ENCODE results near the gene PRTG.
"Not testable (repeated sequence)": the region's sequence is repeated elsewhere in the genome, so short reads cannot be mapped to it uniquely, and the experiment has no call there.

Gene PRTG

DNA sequence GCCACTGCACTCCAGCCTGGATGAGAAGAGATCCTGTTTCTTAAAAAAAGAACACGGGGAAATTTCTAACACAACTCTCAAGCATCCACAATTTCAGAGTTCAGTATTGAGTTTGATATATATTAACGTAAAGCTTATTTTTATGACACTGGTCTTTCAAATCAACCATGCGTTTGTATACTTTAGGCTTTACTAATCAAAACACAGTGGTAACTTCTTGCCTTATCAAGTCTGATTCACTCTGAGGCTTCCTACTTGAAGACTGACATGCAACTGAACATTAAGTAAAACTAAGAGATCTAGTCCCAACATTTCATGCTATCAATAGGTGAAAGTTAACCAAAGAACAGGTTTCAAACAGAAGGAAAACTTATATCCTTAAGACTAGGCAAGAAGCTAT lies 46.7 kb downstream of the PRTG start:
- H3K4me3 ChIP-seq (ENCODE audit: low read length), result no peak overlapping the region
- peaks cover 3% of the 10 kb centered on the region; the same call in 1 of the 2 replicates for H3K4me1 ChIP-seq (ENCODE audit: control insufficient read depth, low read length)
- TF ChIP-seq EZH2phosphoT487 (IDR thresholded peaks at IDR 0.05; ENCODE audit: borderline replicate concordance, low read length), result no peak
- TF ChIP-seq, protein P1, sequence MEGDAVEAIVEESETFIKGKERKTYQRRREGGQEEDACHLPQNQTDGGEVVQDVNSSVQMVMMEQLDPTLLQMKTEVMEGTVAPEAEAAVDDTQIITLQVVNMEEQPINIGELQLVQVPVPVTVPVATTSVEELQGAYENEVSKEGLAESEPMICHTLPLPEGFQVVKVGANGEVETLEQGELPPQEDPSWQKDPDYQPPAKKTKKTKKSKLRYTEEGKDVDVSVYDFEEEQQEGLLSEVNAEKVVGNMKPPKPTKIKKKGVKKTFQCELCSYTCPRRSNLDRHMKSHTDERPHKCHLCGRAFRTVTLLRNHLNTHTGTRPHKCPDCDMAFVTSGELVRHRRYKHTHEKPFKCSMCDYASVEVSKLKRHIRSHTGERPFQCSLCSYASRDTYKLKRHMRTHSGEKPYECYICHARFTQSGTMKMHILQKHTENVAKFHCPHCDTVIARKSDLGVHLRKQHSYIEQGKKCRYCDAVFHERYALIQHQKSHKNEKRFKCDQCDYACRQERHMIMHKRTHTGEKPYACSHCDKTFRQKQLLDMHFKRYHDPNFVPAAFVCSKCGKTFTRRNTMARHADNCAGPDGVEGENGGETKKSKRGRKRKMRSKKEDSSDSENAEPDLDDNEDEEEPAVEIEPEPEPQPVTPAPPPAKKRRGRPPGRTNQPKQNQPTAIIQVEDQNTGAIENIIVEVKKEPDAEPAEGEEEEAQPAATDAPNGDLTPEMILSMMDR (IDR thresholded peaks at IDR 0.05; ENCODE audit: low read depth, low read length, poor library complexity, severe bottlenecking), result no peak
- H3K27me3 ChIP-seq (ENCODE audit: control insufficient read depth, low read length), result no peaks in the 10 kb centered on the region
- no peaks in the 10 kb centered on the region for H4K20me1 ChIP-seq (ENCODE audit: control insufficient read depth, insufficient read depth, low read depth, low read length)
- H3K9me3 ChIP-seq (ENCODE audit: control insufficient read depth, insufficient read depth, low read length), result no peaks in the 10 kb centered on the region
- H3K4me2 ChIP-seq (ENCODE audit: low read length), result no peak overlapping the region
- H3F3A ChIP-seq (ENCODE audit: control insufficient read depth, insufficient read depth), result no peaks in the 10 kb centered on the region
- no peaks in the 10 kb centered on the region for H3K9me2 ChIP-seq (replicated peaks; ENCODE audit: control insufficient read depth, low read length)
- H3K27ac ChIP-seq (ENCODE audit: low read depth, low read length), result no peak overlapping the region
- H3K79me2 ChIP-seq (ENCODE audit: control insufficient read depth, low read length), result no peaks in the 10 kb centered on the region
- no peaks in the 10 kb centered on the region for H3K36me3 ChIP-seq (ENCODE audit: control insufficient read depth, low read length)

DNA sequence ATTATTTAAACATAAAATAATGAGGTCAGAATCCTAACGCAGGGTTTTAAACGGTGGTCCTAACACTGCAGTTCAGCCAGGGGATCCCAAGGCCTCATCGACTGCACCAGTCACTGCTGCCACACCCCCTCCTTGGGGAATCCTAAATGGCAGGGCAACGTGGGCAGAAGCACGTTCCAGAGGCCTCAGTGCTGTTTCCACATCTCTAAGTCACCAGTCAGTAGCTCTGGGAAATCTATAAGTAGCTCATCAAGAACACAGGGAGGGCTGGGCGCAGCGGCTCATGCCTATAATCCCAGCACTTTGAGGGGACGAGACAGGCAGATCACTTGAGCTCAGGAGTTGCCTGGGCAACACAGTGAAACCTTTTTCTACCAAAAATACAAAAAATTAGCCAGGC lies 47.5 kb downstream of the PRTG start:
- Histone ChIP-seq H3K4me1 (ENCODE audit: control insufficient read depth, low read length) (peaks cover 3% of the 10 kb centered on the region; the same call in 1 of the 2 replicates), H3F3A (ENCODE audit: control insufficient read depth, insufficient read depth) (no peaks in the 10 kb centered on the region), H3K27me3 (ENCODE audit: control insufficient read depth, low read length) (no peaks in the 10 kb centered on the region), H4K20me1 (ENCODE audit: control insufficient read depth, insufficient read depth, low read depth, low read length) (no peaks in the 10 kb centered on the region), H3K27ac (ENCODE audit: low read depth, low read length) (no peak overlapping the region), H3K4me2 (ENCODE audit: low read length) (no peak overlapping the region), H3K4me3 (ENCODE audit: low read length) (no peak overlapping the region), H3K9me3 (ENCODE audit: control insufficient read depth, insufficient read depth, low read length) (no peaks in the 10 kb centered on the region), H3K9me2 (replicated peaks; ENCODE audit: control insufficient read depth, low read length) (no peaks in the 10 kb centered on the region), H3K36me3 (ENCODE audit: control insufficient read depth, low read length) (no peaks in the 10 kb centered on the region), H3K79me2 (ENCODE audit: control insufficient read depth, low read length) (no peaks in the 10 kb centered on the region)
- TF ChIP-seq, protein P1 (IDR thresholded peaks at IDR 0.05; ENCODE audit: low read depth, low read length, poor library complexity, severe bottlenecking), result no peak
- no peak for TF ChIP-seq EZH2phosphoT487 (IDR thresholded peaks at IDR 0.05; ENCODE audit: borderline replicate concordance, low read length)

DNA sequence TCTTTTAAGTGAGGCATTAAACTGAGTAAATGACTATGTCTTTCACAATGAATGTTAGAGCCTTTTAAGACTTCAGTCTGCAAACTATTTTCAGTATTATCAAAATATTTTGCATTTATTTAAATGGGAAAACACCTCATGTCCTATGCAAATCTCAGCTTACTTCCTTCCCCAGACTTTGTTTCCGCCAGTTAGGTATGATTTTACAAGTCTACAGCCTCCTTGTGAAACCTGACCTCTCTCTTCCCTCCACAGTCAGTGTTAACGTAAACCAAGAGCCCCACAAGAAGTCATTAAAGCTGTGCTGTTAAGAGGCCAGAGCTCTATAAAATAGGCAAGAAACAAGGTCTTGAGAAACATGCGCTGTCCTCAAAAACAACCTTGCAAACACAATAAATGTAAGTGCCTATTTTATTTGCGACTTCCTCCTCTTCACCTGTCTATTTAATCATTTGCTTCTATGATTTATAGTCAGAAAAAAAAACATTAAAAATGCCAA lies 48.3 kb downstream of the PRTG start:
- H3F3A ChIP-seq (ENCODE audit: control insufficient read depth, insufficient read depth), result no peaks in the 10 kb centered on the region
- no peak overlapping the region for H3K4me2 ChIP-seq (ENCODE audit: low read length)
- no peaks in the 10 kb centered on the region for H3K27me3 ChIP-seq (ENCODE audit: control insufficient read depth, low read length)
- peaks cover 3% of the 10 kb centered on the region; the same call in 1 of the 2 replicates for H3K4me1 ChIP-seq (ENCODE audit: control insufficient read depth, low read length)
- no peaks in the 10 kb centered on the region for H3K9me2 ChIP-seq (replicated peaks; ENCODE audit: control insufficient read depth, low read length)
- no peak overlapping the region for H3K4me3 ChIP-seq (ENCODE audit: low read length)
- no peaks in the 10 kb centered on the region for H4K20me1 ChIP-seq (ENCODE audit: control insufficient read depth, insufficient read depth, low read depth, low read length)
- no peaks in the 10 kb centered on the region for H3K36me3 ChIP-seq (ENCODE audit: control insufficient read depth, low read length)
- no peaks in the 10 kb centered on the region for H3K79me2 ChIP-seq (ENCODE audit: control insufficient read depth, low read length)
- no peaks in the 10 kb centered on the region for H3K9me3 ChIP-seq (ENCODE audit: control insufficient read depth, insufficient read depth, low read length)
- TF ChIP-seq EZH2phosphoT487 (IDR thresholded peaks at IDR 0.05; ENCODE audit: borderline replicate concordance, low read length), result no peak
- TF ChIP-seq, protein P1 (IDR thresholded peaks at IDR 0.05; ENCODE audit: low read depth, low read length, poor library complexity, severe bottlenecking), result no peak
- no peak overlapping the region for H3K27ac ChIP-seq (ENCODE audit: low read depth, low read length)

DNA sequence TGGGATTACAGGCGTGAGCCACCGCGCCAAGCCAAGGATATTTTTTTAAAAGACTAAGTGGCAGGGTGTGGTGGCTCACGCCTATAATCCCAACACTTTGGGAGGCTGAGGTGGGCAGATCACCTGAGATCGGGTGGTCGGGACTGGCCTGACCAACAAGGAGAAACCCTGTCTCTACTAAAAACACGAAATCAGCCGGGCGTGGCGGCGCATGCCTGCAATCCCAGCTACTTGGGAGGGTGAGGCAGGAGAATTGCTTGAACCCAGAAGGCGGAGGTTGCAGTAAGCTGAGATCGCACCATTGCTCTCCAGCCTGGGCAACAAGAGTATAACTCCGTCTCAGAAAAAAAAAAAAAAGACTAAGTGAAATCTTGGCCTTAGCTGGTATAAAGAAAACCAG lies 49.8 kb downstream of the PRTG start:
- H3K9me3 ChIP-seq (ENCODE audit: control insufficient read depth, insufficient read depth, low read length); H3K79me2 ChIP-seq (ENCODE audit: control insufficient read depth, low read length); H3K4me2 ChIP-seq (ENCODE audit: low read length); H4K20me1 ChIP-seq (ENCODE audit: control insufficient read depth, insufficient read depth, low read depth, low read length); H3K27me3 ChIP-seq (ENCODE audit: control insufficient read depth, low read length); H3F3A ChIP-seq (ENCODE audit: control insufficient read depth, insufficient read depth); H3K27ac ChIP-seq (ENCODE audit: low read depth, low read length); H3K4me1 ChIP-seq (ENCODE audit: control insufficient read depth, low read length); H3K36me3 ChIP-seq (ENCODE audit: control insufficient read depth, low read length); H3K9me2 ChIP-seq (replicated peaks; ENCODE audit: control insufficient read depth, low read length); H3K4me3 ChIP-seq (ENCODE audit: low read length): not testable (repeated sequence)

Data from DOHH2 (cell line).